Measurements from ENCODE around the gene KCNIP3. TPM values are rescaled to one million over a fixed set of nuclear protein-coding genes. Genes with fewer than 3 reads are reported as not detected.

The KCNIP3 gene
- total RNA-seq, 1 donor from 2014 or later = 6.0 TPM

DNA sequence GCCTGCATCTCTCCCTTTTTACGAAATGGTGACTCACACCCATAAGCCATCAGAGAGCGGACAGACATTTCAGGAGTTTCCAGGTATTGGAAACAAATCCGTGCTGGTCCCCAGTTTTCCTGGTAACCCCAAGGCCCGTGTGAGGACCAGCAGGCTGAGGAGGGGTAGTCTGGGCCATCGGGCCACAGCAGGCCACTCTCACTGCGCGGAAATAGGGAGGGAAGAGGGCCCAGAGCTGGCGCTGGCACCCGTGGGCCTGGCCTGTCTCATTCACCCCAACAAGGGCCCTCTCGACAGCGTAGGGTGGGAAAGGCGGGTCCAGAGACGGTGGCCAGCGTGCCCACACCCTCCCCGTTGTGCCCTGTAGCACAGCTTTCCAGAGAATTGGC is 91.7 kb downstream of the KCNIP3 start:
- no peaks in the 10 kb centered on the region for H3K9me3 Mint-ChIP-seq (ENCODE audit: low read depth)
- no peak for DNase-seq (ENCODE audit: low spot score)
- H3K27ac Mint-ChIP-seq (ENCODE audit: unreplicated experiment) = no peak overlapping the region
- H3K36me3 Mint-ChIP-seq (ENCODE audit: low read depth) = no peaks in the 10 kb centered on the region
- H3K4me3 Mint-ChIP-seq (ENCODE audit: unreplicated experiment) = no peak overlapping the region
- H3K27me3 Mint-ChIP-seq (ENCODE audit: low read depth) = peaks cover 3% of the 10 kb centered on the region
- TF ChIP-seq, protein P1, sequence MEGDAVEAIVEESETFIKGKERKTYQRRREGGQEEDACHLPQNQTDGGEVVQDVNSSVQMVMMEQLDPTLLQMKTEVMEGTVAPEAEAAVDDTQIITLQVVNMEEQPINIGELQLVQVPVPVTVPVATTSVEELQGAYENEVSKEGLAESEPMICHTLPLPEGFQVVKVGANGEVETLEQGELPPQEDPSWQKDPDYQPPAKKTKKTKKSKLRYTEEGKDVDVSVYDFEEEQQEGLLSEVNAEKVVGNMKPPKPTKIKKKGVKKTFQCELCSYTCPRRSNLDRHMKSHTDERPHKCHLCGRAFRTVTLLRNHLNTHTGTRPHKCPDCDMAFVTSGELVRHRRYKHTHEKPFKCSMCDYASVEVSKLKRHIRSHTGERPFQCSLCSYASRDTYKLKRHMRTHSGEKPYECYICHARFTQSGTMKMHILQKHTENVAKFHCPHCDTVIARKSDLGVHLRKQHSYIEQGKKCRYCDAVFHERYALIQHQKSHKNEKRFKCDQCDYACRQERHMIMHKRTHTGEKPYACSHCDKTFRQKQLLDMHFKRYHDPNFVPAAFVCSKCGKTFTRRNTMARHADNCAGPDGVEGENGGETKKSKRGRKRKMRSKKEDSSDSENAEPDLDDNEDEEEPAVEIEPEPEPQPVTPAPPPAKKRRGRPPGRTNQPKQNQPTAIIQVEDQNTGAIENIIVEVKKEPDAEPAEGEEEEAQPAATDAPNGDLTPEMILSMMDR (IDR thresholded peaks at IDR 0.05) = no peak
- H3K4me1 Mint-ChIP-seq (ENCODE audit: low read depth) = peaks cover 9% of the 10 kb centered on the region

DNA sequence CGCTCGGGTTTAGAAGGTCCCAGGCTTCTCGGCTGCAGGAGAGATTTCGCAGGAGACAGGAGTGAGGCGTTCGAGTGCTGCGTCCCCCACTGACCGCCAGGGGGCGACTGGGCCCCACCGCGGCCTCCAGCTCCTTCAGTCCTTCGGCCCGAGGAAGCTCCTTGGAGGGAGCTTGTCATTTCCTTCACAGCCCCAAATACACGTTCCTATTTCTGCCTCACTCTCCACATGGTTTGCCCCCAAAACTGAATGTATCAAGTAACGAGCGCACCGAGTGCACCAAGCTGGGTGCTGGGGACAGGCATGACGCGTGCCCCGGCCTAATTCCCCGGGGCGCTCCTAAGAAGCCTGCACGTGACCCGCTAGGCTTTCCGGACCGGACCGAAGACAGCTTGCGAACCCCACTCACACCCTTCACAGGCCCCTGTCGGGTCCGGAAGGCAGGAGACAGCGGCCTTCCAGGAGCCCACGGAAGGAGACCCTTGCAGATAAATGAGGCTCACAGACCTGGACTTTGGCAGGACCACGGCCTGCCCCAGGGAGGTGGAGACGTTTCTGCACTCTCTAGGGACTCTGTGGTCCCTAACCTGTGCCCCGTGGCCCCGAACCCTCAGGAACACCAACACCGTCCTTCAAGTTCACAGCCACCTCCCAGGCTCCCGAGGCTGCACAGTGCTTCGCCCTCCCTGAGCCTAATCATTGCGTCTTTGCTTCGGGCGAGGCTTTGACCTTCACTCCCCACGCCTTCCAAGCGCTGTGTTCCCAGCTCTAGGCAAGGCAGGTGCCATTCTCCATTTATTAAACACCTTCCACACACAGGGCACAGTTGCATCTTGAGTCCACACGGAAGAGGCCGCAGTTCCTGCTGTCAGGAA is 92.3 kb downstream of the KCNIP3 start:
- Mint-ChIP-seq H3K27me3 (ENCODE audit: low read depth) (peaks cover 3% of the 10 kb centered on the region), H3K4me3 (ENCODE audit: unreplicated experiment) (no peak overlapping the region), H3K36me3 (ENCODE audit: low read depth) (no peaks in the 10 kb centered on the region), H3K9me3 (ENCODE audit: low read depth) (no peaks in the 10 kb centered on the region), H3K27ac (ENCODE audit: unreplicated experiment) (no peak overlapping the region), H3K4me1 (ENCODE audit: low read depth) (peaks cover 9% of the 10 kb centered on the region)
- TF ChIP-seq, protein P1 (IDR thresholded peaks at IDR 0.05) = peak; percentile 90
- DNase-seq (ENCODE audit: low spot score) = no peak

DNA sequence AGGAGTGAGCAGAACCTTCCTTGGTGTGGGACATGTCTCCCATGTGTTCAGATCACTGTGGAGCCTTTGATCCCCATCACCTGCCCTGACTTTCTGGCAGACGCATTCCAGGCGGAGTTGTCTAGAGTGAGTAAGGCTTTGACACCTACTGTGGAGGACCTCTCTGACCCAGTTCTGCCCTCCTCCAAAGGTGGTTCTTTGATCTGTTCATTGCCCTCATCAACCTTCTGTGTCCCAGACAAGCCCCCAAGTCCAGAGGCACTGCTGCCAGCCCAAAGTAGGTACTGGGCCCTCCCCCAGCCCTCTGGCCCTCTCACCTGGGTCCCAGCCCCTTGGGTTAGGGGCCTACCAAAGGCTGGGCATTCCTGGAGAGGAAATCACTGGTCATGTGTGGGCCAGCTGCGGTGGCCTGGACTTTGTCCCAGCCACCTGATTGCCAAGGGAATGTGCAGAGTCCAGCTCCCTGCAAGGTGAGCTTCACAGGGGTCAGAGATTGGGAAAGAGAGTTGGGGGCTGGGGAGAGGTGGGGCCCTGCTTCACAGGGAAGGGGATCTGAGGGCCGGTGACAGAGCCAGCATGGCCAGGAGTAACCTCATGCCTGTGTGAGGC is 93.2 kb downstream of the KCNIP3 start:
- Mint-ChIP-seq H3K27me3 (ENCODE audit: low read depth) (peaks cover 3% of the 10 kb centered on the region), H3K9me3 (ENCODE audit: low read depth) (no peaks in the 10 kb centered on the region), H3K4me1 (ENCODE audit: low read depth) (peaks cover 4% of the 10 kb centered on the region), H3K27ac (ENCODE audit: unreplicated experiment) (no peak overlapping the region), H3K36me3 (ENCODE audit: low read depth) (no peaks in the 10 kb centered on the region), H3K4me3 (ENCODE audit: unreplicated experiment) (no peak overlapping the region)
- TF ChIP-seq, protein P1 (IDR thresholded peaks at IDR 0.05) = no peak
- DNase-seq (ENCODE audit: low spot score) = no peak

DNA sequence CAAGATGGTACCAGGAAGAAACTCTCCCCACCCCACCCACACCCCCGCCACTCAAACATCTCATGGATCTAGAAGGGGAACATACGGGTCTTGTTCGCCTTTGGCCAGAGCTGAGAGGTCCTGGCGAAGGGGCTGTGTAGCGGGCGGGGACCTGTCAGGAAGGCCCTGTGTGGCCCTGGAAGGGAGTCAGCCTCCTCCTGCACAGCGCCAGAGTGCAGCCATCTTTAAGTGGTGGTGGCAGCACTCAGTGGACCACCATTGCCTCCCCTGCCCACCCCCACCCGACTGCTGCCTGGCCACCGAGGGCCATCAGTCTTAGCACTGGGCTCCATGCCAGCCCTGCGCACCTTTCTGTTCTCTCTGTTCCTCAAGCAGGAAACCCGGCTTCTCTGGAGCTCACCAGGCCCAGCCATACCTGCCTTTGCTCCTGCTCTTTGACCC is 93.8 kb downstream of the KCNIP3 start:
- TF ChIP-seq, protein P1 (IDR thresholded peaks at IDR 0.05) = no peak
- H3K4me3 Mint-ChIP-seq (ENCODE audit: unreplicated experiment) = no peak overlapping the region

DNA sequence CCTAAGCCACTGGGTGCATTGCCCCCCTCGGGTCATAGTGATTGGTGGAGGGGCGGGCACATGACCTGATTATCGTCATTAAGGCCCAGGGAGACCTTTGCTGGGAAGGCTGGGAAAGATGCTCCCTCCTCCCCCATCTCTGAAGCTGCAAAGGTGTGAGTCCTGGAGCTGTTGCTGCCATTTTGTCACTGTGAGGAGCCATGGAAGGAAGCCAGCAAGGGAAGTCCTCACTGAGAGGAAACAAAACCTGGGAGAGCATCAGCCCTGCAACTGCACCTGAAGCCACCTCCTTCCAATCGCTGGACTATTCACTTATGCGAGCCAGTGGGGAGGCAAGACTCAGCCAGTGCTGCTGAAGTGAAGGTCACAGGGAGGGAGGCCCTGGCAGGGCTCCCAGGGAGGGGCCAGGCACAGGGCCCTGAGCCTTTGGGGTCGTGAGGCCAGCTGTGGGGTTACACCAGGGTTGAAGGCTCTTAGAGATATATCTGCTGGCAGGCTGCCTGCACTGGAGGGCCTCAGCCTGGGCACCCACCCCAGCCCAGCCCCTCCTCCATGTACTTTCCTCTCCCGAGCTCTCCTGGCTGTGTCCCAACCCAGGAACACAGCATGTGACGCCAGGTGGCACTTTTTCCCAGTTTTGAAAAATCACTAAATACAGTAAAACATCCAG is 94.6 kb downstream of the KCNIP3 start:
- Mint-ChIP-seq H3K36me3 (ENCODE audit: low read depth) (no peaks in the 10 kb centered on the region), H3K4me1 (ENCODE audit: low read depth) (peaks cover 4% of the 10 kb centered on the region), H3K27ac (ENCODE audit: unreplicated experiment) (no peak overlapping the region), H3K4me3 (ENCODE audit: unreplicated experiment) (no peak overlapping the region), H3K27me3 (ENCODE audit: low read depth) (peaks cover 3% of the 10 kb centered on the region), H3K9me3 (ENCODE audit: low read depth) (no peaks in the 10 kb centered on the region)
- DNase-seq (ENCODE audit: low spot score) = no peak
- TF ChIP-seq, protein P1 (IDR thresholded peaks at IDR 0.05) = no peak

More for the DNA sequence above, 93.8 kb downstream of the KCNIP3 start:
- no peak for DNase-seq (ENCODE audit: low spot score)
- no peaks in the 10 kb centered on the region for H3K9me3 Mint-ChIP-seq (ENCODE audit: low read depth)
- H3K4me1 Mint-ChIP-seq (ENCODE audit: low read depth) = peaks cover 4% of the 10 kb centered on the region
- H3K27me3 Mint-ChIP-seq (ENCODE audit: low read depth) = peaks cover 3% of the 10 kb centered on the region
- no peaks in the 10 kb centered on the region for H3K36me3 Mint-ChIP-seq (ENCODE audit: low read depth)
- no peak overlapping the region for H3K27ac Mint-ChIP-seq (ENCODE audit: unreplicated experiment)

Data from chondrocyte (in vitro differentiated cells).